CD4-positive, alpha-beta T cell (primary cell): ENCODE measurements around the gene FIZ1. TPM values are rescaled to one million over a fixed set of nuclear protein-coding genes. Genes with fewer than 3 reads are reported as not detected.
A peak's percentile ranks its signal among the peaks of the same experiment; 100 is the strongest.

Experiments
- ATAC-seq: fragments of 200-7000 bp; cut with Tn5 transposase; one replicate; pipeline ENCODE4 v1.10.0; 2022; ENCODE audit warnings: mild to moderate bottlenecking; ENCODE audit not compliant: poor library complexity
- CTCF ChIA-PET: fragments of 350-600 bp; sonication (Branson Sonifier 250); formaldehyde crosslinking; loops from one replicate; lab custom pipeline; 2021; ENCODE audit warnings: antibody characterized with exemption, inconsistent platforms; lab: Charles Lee
- POLR2A ChIA-PET: fragments of 350-600 bp; sonication (Branson Sonifier 250); formaldehyde crosslinking; loops from one replicate; lab custom pipeline; 2021; ENCODE audit warnings: antibody characterized with exemption, inconsistent platforms; lab: Charles Lee
- DNase-seq, 14 experiments: peaks; one replicate each; pipeline ENCODE4 v3.0.0-alpha.2; 2013 to 2020; ENCODE audit warnings: mixed read lengths in 2 of 14
- H3K27ac ChIP-seq, 2 donors: one replicate each; pipeline versions ENCODE4 v1.5.1 to v1.7.0; 2013; ENCODE audit warnings: low read length in 2 of 2, low read depth in 1 of 2, mild to moderate bottlenecking in 1 of 2
- H3K27me3 ChIP-seq, 2 experiments: 1 replicate in 1 of 2; 2 replicates in 1 of 2; pipeline versions ENCODE4 v1.6.1 to v1.7.0; 2013; ENCODE audit warnings: low read length in 2 of 2, control low read depth in 1 of 2, mild to moderate bottlenecking in 1 of 2, moderate library complexity in 1 of 2; ENCODE audit not compliant: insufficient read depth in 2 of 2, control insufficient read depth in 1 of 2
- H3K36me3 ChIP-seq: one replicate; pipeline ENCODE4 v1.6.1; 2013; ENCODE audit warnings: low read length, control low read depth; ENCODE audit not compliant: insufficient read depth
- H3K4me1 ChIP-seq: one replicate; pipeline ENCODE4 v1.6.1; 2013; ENCODE audit warnings: low read length, control low read depth; ENCODE audit not compliant: insufficient read depth
- H3K4me3 ChIP-seq: one replicate; pipeline ENCODE4 v1.5.1; 2013; ENCODE audit warnings: mild to moderate bottlenecking, low read length, moderate library complexity
- H3K9me3 ChIP-seq, 2 experiments: 1 replicate in 1 of 2; 2 replicates in 1 of 2; pipeline versions ENCODE4 v1.6.1 to v1.7.0; 2013; ENCODE audit warnings: low read length in 2 of 2, mild to moderate bottlenecking in 2 of 2, control low read depth in 1 of 2, moderate library complexity in 1 of 2; ENCODE audit not compliant: control insufficient read depth in 1 of 2, insufficient read depth in 1 of 2
- H3K27ac Mint-ChIP-seq: one replicate; pipeline ENCODE4 v1.8.0; 2020; ENCODE audit warnings: mixed read lengths
- H3K27me3 Mint-ChIP-seq: one replicate; pipeline ENCODE4 v1.8.0; 2021; ENCODE audit warnings: mixed read lengths
- H3K36me3 Mint-ChIP-seq: one replicate; pipeline ENCODE4 v1.8.0; 2021; ENCODE audit warnings: low read depth, mixed read lengths
- H3K4me1 Mint-ChIP-seq: one replicate; pipeline ENCODE4 v1.8.0; 2021; ENCODE audit warnings: low read depth, mixed read lengths
- H3K4me3 Mint-ChIP-seq: one replicate; pipeline ENCODE4 v1.8.0; 2020; ENCODE audit warnings: mild to moderate bottlenecking, mixed read lengths
- H3K9me3 Mint-ChIP-seq: one replicate; pipeline ENCODE4 v1.8.0; 2020; ENCODE audit warnings: mixed read lengths
- intact Hi-C, 2 experiments: fragments of 100-400 bp; cut with DNase I in 1 of 2; cut with micrococcal nuclease in 1 of 2; formaldehyde crosslinking; loops; one replicate each; pipeline versions ENCODE4 v1.15.1 to v1.9.0; 2023 to 2025; cut with DNase I, micrococcal nuclease
- total RNA-seq, 174 experiments: library from RNA in 2 of 174; stranded (reverse) in 2 of 174; gene quantifications; one replicate each; pipeline ENCODE4 v1.2.3 and lab custom pipeline; 2021 to 2026
- TF ChIP-seq, protein P1 (sequence below): fragments of 200-600 bp; IDR thresholded peaks from one replicate; pipeline ENCODE4 v1.8.0; 2022; ENCODE audit warnings: antibody characterized with exemption, mild to moderate bottlenecking

Gene FIZ1
- total RNA-seq, 2 experiments from 2014 or later, result 5.5 to 7.3 TPM

GRCh38 chr19:55636723-55637122 is 37.4 kb upstream of the FIZ1 start:
- H3K4me3 Mint-ChIP-seq, result peak overlapping the region; percentile 96
- intact Hi-C loops, result loop anchor here (1.0 to 10.0 kb wide), 3 partner anchors 53 to 382 kb away; partner anchors contain the start of genes PPP6R1 (in 2 of the 2) and UBE2S (in 1 of the 2)
- no peak overlapping the region for H3K27ac ChIP-seq
- no peaks in the 10 kb centered on the region for H3K27me3 ChIP-seq
- CTCF ChIA-PET, result interaction anchor here (1.1 to 5.0 kb wide), 4 partner anchors 17 to 133 kb away, joined by 3 to 29 read pairs (median 4); partner anchors contain the start of genes FIZ1 and U2AF2
- peaks cover 0 to 5% of the 10 kb centered on the region in 2 experiments for H3K9me3 ChIP-seq
- H3K4me3 ChIP-seq, result no peak overlapping the region
- peaks cover 3% of the 10 kb centered on the region for H3K9me3 Mint-ChIP-seq
- POLR2A ChIA-PET, result interaction anchor here (1.7 to 3.1 kb wide), 4 partner anchors 10 to 37 kb away, joined by 7 to 17 read pairs (median 10); partner anchors contain the start of genes FIZ1, U2AF2 and ZNF784
- no peaks in the 10 kb centered on the region for H3K27me3 Mint-ChIP-seq
- peaks cover 41% of the 10 kb centered on the region for H3K36me3 Mint-ChIP-seq
- H3K27ac Mint-ChIP-seq, result peak overlapping the region; percentile 99
- ATAC-seq (no peak), DNase-seq (peak in 1 of 14 experiments; percentile 26)
- H3K36me3 ChIP-seq, result peaks cover 3% of the 10 kb centered on the region
- H3K4me1 Mint-ChIP-seq, result peaks cover 70% of the 10 kb centered on the region
- TF ChIP-seq, protein P1, sequence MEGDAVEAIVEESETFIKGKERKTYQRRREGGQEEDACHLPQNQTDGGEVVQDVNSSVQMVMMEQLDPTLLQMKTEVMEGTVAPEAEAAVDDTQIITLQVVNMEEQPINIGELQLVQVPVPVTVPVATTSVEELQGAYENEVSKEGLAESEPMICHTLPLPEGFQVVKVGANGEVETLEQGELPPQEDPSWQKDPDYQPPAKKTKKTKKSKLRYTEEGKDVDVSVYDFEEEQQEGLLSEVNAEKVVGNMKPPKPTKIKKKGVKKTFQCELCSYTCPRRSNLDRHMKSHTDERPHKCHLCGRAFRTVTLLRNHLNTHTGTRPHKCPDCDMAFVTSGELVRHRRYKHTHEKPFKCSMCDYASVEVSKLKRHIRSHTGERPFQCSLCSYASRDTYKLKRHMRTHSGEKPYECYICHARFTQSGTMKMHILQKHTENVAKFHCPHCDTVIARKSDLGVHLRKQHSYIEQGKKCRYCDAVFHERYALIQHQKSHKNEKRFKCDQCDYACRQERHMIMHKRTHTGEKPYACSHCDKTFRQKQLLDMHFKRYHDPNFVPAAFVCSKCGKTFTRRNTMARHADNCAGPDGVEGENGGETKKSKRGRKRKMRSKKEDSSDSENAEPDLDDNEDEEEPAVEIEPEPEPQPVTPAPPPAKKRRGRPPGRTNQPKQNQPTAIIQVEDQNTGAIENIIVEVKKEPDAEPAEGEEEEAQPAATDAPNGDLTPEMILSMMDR, result no peak
- peaks cover 76% of the 10 kb centered on the region for H3K4me1 ChIP-seq

GRCh38 chr19:55635856-55636440 is 36.6 kb upstream of the FIZ1 start:
- Mint-ChIP-seq H3K27ac (peak overlapping the region; percentile 99), H3K4me1 (peaks cover 68% of the 10 kb centered on the region), H3K4me3 (peak overlapping the region; percentile 96), H3K9me3 (peaks cover 3% of the 10 kb centered on the region), H3K27me3 (no peaks in the 10 kb centered on the region), H3K36me3 (peaks cover 35% of the 10 kb centered on the region)
- H3K9me3 ChIP-seq, result peaks cover 0 to 5% of the 10 kb centered on the region in 2 experiments
- H3K36me3 ChIP-seq, result peaks cover 3% of the 10 kb centered on the region
- ChIA-PET POLR2A (interaction anchor here (0.5 to 3.1 kb wide), 9 partner anchors 11 to 174 kb away, joined by 3 to 17 read pairs (median 5); partner anchors contain the start of genes FIZ1, ISOC2, U2AF2 and ZNF628), CTCF (interaction anchor here (1.1 to 5.0 kb wide), 5 partner anchors 18 to 132 kb away, joined by 3 to 29 read pairs (median 3); partner anchors contain the start of genes FIZ1 and U2AF2)
- no peaks in the 10 kb centered on the region for H3K27me3 ChIP-seq
- TF ChIP-seq, protein P1, result no peak
- peak overlapping the region; percentile 69 for H3K4me3 ChIP-seq
- peaks cover 75% of the 10 kb centered on the region for H3K4me1 ChIP-seq
- H3K27ac ChIP-seq, result peak overlapping the region; percentile 98 to 100
- DNase-seq (peak in 1 of 14 experiments; percentile 31), ATAC-seq (no peak)
- intact Hi-C loops, result loop anchor here (1.0 to 10.0 kb wide), 5 partner anchors 39 to 381 kb away; partner anchors contain the start of genes PPP6R1 (in 2 of the 2), EPN1 (in 1 of the 2), UBE2S (in 1 of the 2) and ZNF579 (in 1 of the 2)

- no peak for ATAC-seq
- POLR2A ChIA-PET, result interaction anchor here (0.6 to 3.6 kb wide), 18 partner anchors 8 to 376 kb away, joined by 3 to 46 read pairs (median 10); partner anchors contain the start of genes CCDC106, FIZ1, ISOC2 and PPP6R1
- H3K9me3 Mint-ChIP-seq, result peaks cover 3% of the 10 kb centered on the region
- H3K36me3 Mint-ChIP-seq, result peaks cover 35% of the 10 kb centered on the region
- Histone ChIP-seq H3K36me3 (peaks cover 3% of the 10 kb centered on the region), H3K9me3 (peaks cover 0 to 3% of the 10 kb centered on the region in 2 experiments), H3K27ac (peak overlapping the region; percentile 98 to 100), H3K4me3 (peak overlapping the region; percentile 69), H3K27me3 (no peaks in the 10 kb centered on the region), H3K4me1 (peaks cover 70% of the 10 kb centered on the region)
- H3K27me3 Mint-ChIP-seq, result no peaks in the 10 kb centered on the region
- CTCF ChIA-PET, result interaction anchor here (1.4 to 5.0 kb wide), 3 partner anchors 19 to 132 kb away, joined by 3 to 29 read pairs (median 6); partner anchors contain the start of genes U2AF2 and ZNF865
- DNase-seq, result peak in 2 of 14 experiments; percentile 56 to 58
- intact Hi-C loops, result loop anchor here (2.0 to 10.0 kb wide), 4 partner anchors 39 to 381 kb away; partner anchors contain the start of genes PPP6R1 (in 2 of the 2), EPN1 (in 1 of the 2), UBE2S (in 1 of the 2) and ZNF579 (in 1 of the 2)
- peaks cover 66% of the 10 kb centered on the region for H3K4me1 Mint-ChIP-seq
- H3K27ac Mint-ChIP-seq, result peak overlapping the region; percentile 99
- peak overlapping the region; percentile 96 for H3K4me3 Mint-ChIP-seq
- TF ChIP-seq, protein P1, result no peak
These were observed 36.0 kb upstream of the FIZ1 start for GRCh38 chr19:55635334-55635717.
